ENCODE results near the gene LRRC2. TPM values are rescaled to one million over a fixed set of nuclear protein-coding genes. Genes with fewer than 3 reads are reported as not detected.
"Not testable (repeated sequence)": the region's sequence is repeated elsewhere in the genome, so short reads cannot be mapped to it uniquely, and the experiment has no call there.

The LRRC2 gene
- total RNA-seq, 8 experiments from 2014 or later: 0.05 to 3.7 (median 0.60) TPM

DNA sequence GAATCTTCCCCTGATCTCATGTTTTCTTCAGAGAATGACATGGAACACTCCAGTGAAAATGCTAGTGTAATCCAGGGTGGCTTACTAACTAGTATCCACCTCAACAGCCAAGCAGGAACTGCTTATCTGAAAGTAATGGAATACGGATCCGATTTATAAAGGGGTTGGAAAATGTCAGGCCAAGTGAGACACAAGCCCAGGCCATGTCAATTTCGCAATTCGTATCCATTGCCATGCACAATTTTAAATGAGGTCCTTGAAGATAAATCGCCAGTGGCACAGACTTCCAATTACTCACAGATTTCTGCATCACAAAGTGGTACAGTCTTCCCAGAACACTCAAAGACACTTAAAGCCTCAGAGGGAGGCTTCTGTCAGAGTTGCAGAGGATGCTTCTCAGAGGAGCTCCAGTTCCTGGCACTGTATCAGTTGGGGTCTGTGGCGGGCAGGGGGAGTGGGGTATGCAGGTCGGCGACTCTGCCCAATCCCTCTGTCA is 29.8 kb upstream of the LRRC2 start:
- peak in 2 of 8 experiments; percentile 63 to 76 for ATAC-seq (replicated peaks in 6 of 8)
- Histone ChIP-seq H3K4me3 (no peak overlapping the region), H3K4me1 (replicated peaks in 1 of 2) (peaks cover 8 to 11% of the 10 kb centered on the region in 2 donors), H3K27ac (no peak overlapping the region)
- WGBS, 10 experiments: 0 to 81% (median 47%) methylated on average over 2 to 8 of the region's 8 CpGs; no CpG with 5 or more reads in 3 of the 10 experiments
- in situ Hi-C loops (cut with MboI; ENCODE audit: low pct_unique_long_range_greater_than_20kb in 2 of 9, low sequenced_read_pairs in 9 of 9, unreplicated experiment in 9 of 9): no loop called here

DNA sequence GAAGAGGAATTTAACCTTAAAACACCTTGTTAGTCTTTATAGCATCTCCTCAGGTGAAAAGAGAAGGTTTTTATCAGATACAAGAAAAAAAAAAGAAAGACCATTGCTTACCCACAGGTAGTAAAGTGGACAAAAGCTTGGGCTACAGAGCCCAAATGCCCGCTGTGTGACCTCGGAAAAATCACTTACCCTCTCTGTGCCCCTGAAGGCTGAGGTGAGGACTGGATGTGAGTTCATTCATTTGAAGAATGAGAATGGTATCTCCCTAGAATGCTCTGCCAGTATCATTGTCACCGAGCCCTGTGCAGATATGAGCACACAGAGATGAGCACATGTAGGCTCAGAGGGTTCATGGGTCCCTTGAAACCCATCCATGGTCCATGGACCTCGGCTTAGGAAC is 28.6 kb upstream of the LRRC2 start:
- no peak for ATAC-seq (replicated peaks in 6 of 8)
- H3K4me3 ChIP-seq: no peak overlapping the region
- WGBS, 10 experiments: 89 to 100% (median 100%) methylated on average over 1 to 4 of the region's 4 CpGs; no CpG with 5 or more reads in 4 of the 10 experiments
- no peak overlapping the region for H3K27ac ChIP-seq
- peaks cover 6 to 7% of the 10 kb centered on the region in 2 donors for H3K4me1 ChIP-seq (replicated peaks in 1 of 2)
- in situ Hi-C loops (cut with MboI; ENCODE audit: low pct_unique_long_range_greater_than_20kb in 2 of 9, low sequenced_read_pairs in 9 of 9, unreplicated experiment in 9 of 9): no loop called here

DNA sequence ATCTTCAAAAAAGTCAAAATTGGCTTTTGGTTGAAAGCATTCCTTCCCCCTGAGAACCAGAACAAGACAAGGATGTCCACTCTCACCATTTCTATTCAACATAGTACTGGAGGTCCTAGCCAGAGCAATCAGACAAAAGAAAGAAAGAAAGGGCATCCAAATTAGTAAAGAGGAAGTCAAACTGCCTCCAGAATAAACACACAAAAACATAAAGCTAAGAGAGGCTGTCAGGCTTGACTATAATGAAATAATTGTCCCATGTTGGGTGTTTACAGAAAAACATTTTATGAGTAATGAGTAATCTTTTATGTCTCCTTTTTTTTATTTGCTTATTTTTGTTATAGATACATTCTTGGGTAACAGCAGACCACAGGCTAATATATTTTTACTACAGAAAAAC is 27.9 kb upstream of the LRRC2 start:
- Histone ChIP-seq H3K27ac (no peak overlapping the region), H3K4me3 (no peak overlapping the region), H3K4me1 (replicated peaks in 1 of 2) (peaks cover 0 to 1% of the 10 kb centered on the region in 2 donors)
- in situ Hi-C loops (cut with MboI; ENCODE audit: low pct_unique_long_range_greater_than_20kb in 2 of 9, low sequenced_read_pairs in 9 of 9, unreplicated experiment in 9 of 9): no loop called here
- ATAC-seq (replicated peaks in 6 of 8): no peak

DNA sequence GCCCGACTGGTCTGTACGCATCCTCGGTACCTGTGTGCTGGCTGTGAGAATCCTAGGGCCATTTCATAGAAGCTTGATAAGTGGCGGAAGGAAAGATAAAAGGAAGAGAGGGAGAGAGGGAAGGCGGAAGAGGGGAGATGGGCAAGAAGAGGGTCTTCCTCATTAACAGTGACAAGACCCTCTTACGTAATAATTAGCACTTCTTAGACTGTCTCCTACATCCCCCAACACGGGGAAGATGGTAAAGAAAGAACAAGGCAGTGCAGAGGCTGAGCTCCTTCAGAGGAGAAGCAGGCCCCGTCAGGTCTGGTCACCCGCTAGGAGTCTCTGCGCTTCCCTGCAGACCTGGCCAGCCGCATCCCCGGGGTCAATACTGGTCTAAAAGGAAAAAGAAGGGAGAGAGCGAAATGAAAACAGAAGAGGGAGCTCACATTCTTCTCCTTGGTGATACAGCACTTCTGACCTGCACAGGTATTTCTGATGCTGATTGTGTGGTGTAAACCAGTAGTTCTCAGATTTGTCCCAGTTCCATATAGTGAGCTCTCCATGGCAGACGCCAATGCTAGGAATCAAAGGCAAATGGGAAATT is 27.3 kb upstream of the LRRC2 start:
- WGBS, 10 experiments: 17 to 100% (median 86%) methylated on average over 1 to 13 of the region's 14 CpGs; no CpG with 5 or more reads in 2 of the 10 experiments
- no peak for ATAC-seq (replicated peaks in 6 of 8)
- in situ Hi-C loops (cut with MboI; ENCODE audit: low pct_unique_long_range_greater_than_20kb in 2 of 9, low sequenced_read_pairs in 9 of 9, unreplicated experiment in 9 of 9): no loop called here
- no peak overlapping the region for H3K27ac ChIP-seq
- H3K4me3 ChIP-seq: no peak overlapping the region
- no peaks in the 10 kb centered on the region for H3K4me1 ChIP-seq (replicated peaks in 1 of 2)

DNA sequence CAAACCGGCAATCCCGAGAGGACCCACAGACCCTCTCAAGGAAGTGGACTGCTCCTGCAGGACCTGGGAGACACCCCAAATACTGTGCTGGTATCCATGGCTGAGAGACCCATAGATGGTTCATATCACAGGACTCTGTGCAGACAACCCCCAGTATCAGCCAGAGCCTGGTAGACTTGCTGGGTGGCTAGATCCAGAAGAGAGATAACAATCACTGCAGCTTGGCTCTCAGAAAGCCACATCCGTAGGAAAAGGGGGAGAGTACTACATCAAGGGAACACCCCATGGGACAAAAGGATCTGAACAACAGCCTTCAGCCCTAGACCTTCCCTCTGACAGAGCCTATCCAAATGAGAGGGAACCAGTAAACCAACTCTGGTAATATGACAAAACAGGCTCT is 21.2 kb upstream of the LRRC2 start:
- ATAC-seq (replicated peaks in 6 of 8); H3K4me1 ChIP-seq (replicated peaks in 1 of 2); H3K27ac ChIP-seq; H3K4me3 ChIP-seq; in situ Hi-C loops (cut with MboI; ENCODE audit: low pct_unique_long_range_greater_than_20kb in 2 of 9, low sequenced_read_pairs in 9 of 9, unreplicated experiment in 9 of 9): not testable (repeated sequence)
- WGBS, 10 experiments: no CpG with 5 or more reads among the region's 3 CpGs

DNA sequence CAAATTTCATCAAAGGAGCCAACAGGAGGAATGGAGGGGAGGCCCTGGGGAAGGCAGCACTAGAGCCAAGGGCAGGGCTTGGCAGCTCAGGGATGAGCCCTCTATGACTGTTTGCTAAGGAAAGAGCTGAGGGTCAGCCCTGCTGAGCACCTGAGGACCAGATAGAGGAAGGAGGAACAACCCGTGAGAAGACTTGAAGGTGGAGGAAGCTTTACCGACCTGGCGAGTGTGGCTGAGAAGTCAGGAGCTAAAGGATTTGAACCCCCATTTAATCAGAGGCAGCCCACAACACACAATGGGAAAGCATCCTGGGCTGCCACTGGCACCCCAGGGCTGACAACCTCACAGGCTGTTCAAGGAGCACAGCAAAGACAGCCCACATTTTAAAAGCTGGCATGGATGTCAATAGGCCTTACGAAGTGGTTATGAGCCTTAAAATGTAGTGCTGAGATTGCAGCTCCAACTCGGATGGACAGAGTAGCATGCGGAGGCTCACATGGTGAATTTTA is 20.7 kb upstream of the LRRC2 start:
- H3K4me1 ChIP-seq (replicated peaks in 1 of 2): peaks cover 0 to 10% of the 10 kb centered on the region in 2 donors
- WGBS, 10 experiments: 60 to 100% (median 84%) methylated on average over 1 to 6 of the region's 6 CpGs; no CpG with 5 or more reads in 1 of the 10 experiments

DNA sequence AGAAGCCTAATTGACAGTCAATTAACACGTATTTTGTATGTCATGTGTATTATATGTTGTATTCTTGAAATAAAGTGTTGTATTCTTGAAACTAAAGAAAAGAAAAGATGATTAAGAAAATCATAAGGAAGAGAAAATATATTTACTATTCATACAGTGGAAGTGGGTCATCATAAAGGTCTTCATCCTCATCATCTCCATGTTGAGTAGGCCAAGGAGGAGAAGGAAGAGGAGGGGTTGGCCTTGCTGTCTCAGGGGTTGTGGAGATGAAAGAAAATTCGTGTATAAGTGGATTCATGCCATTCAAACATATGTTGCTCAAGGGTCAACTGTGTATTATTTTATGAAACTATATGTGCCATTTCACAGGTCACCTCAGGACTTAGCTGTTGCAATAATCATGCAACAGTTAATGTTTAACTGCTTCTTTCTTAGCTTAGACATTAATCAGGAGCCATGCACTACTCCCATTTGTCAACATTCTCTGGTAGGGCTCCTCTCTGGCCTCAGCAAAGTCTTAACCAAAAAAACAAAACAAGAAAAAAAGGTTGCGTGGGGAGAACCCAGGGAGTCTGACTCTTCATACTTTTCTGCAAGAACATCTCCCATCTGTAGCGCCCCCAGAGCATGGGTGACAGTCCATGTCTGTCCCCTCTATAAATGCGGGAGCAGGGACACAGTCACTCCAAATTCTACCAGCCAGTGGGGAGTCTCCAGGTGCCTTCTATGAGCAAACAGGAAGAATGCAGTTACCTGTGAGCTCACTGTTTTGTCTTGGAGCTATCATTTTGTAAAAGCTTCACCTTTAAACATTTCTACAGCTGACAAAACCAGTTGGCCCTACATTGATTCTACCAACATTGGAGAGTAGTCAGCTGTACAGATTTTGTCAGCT is 19.9 kb upstream of the LRRC2 start:
- Histone ChIP-seq H3K27ac (peak overlapping the region in 1 of 2 donors; percentile 25), H3K4me3 (no peak overlapping the region), H3K4me1 (replicated peaks in 1 of 2) (peaks cover 0 to 10% of the 10 kb centered on the region in 2 donors)
- WGBS, 10 experiments: 43 to 88% (median 64%) methylated on average over 1 to 5 of the region's 5 CpGs
- no peak for ATAC-seq (replicated peaks in 6 of 8)
- in situ Hi-C loops (cut with MboI; ENCODE audit: low pct_unique_long_range_greater_than_20kb in 2 of 9, low sequenced_read_pairs in 9 of 9, unreplicated experiment in 9 of 9): no loop called here

More for the DNA sequence above, 20.7 kb upstream of the LRRC2 start:
- no peak overlapping the region for H3K27ac ChIP-seq
- H3K4me3 ChIP-seq: no peak overlapping the region
- ATAC-seq (replicated peaks in 6 of 8): no peak
- in situ Hi-C loops (cut with MboI; ENCODE audit: low pct_unique_long_range_greater_than_20kb in 2 of 9, low sequenced_read_pairs in 9 of 9, unreplicated experiment in 9 of 9): no loop called here

DNA sequence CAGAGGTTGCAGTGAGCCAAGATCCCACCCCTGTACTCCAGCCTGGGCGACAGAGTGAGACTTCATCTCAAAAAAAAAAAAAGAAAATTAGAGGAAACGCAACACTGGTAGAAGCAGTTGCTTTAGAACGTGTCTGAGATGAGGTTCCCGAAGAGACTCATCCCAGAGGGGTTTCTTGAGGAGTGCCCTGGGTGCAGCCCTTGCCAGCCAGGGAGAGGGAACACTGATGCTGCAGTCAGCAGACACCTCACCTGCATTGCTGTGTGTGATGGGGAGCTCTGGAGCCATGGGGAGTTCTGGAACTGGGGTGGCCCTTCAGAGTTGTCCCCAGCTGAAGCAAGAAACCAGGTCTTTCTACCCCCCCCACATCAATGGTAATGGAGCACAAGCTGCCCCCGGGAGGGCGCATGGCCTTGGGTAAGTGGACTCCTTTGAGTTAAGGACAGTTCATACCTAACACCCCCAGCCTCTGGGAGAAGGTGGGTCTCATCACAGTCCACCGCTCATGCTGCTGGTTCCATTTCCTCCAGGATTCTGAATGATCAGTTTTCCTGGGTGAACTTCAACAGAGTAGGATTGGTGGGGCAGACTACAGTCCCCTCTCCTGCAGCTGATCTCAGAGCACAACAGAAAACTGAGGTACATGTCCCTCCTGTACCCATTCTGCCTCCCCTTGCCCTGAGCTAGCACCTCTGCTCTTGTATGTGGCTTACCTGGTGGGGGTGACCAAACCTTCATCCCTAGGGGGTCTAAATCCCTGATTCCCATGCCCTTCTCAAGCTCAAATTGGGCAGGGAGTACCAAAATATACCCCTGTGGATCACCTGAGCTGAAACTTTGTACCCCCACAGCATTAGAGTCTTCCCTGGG is 18.7 kb upstream of the LRRC2 start:
- in situ Hi-C loops (cut with MboI; ENCODE audit: low pct_unique_long_range_greater_than_20kb in 2 of 9, low sequenced_read_pairs in 9 of 9, unreplicated experiment in 9 of 9): no loop called here
- peaks cover 0 to 10% of the 10 kb centered on the region in 2 donors for H3K4me1 ChIP-seq (replicated peaks in 1 of 2)
- no peak overlapping the region for H3K4me3 ChIP-seq
- 67 to 91% (median 80%) methylated on average over 3 to 5 of the region's 7 CpGs; no CpG with 5 or more reads in 5 of the 10 experiments for WGBS, 10 experiments
- no peak for ATAC-seq (replicated peaks in 6 of 8)
- H3K27ac ChIP-seq: no peak overlapping the region

DNA sequence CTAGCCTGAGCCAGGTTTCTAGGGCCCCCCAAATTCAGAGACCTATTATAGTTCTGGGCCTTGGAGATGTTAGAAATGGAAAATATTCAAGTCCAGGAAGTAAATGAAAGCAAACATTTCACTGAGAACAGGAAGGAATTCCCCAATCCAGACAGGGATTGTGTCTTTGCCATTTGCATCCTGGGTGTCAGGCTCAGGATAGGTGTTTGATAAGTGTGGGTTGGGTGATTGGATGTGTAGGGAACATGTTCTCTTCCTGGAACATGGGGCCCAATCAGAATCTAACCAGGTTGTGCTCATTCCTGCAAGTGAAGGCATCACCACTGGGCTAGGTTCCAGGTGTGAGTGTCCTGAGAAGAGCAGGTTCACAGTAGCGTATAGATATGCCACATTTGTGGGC is 14.6 kb upstream of the LRRC2 start:
- Histone ChIP-seq H3K27ac (no peak overlapping the region), H3K4me3 (no peak overlapping the region), H3K4me1 (replicated peaks in 1 of 2) (peaks cover 0 to 5% of the 10 kb centered on the region in 2 donors)
- 100% methylated on average over 1 of the region's 1 CpG; no CpG with 5 or more reads in 9 of the 10 experiments for WGBS, 10 experiments
- in situ Hi-C loops (cut with MboI; ENCODE audit: low pct_unique_long_range_greater_than_20kb in 2 of 9, low sequenced_read_pairs in 9 of 9, unreplicated experiment in 9 of 9): no loop called here
- no peak for ATAC-seq (replicated peaks in 6 of 8)

DNA sequence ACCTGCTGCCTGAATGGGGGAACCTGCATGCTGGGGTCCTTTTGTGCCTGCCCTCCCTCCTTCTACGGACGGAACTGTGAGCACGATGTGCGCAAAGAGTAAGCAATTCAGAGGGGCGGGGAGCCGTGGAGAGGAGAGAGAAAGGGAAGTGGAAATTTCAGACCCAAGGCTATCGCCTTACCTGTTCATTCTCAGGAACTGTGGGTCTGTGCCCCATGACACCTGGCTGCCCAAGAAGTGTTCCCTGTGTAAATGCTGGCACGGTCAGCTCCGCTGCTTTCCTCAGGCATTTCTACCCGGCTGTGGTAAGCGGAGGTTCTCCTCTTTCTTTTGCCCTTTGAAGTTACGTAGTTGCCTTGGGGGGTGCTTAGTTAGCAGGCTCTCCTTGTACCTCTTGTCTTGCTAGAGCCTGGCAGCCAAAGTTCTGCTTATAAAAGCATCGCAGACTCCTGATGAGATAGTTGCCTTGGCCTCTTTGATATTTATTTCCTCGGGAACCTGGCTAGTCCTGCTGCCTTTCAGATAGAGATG is 13.7 kb upstream of the LRRC2 start:
- no peak overlapping the region for H3K4me3 ChIP-seq
- 39 to 84% (median 67%) methylated on average over 1 to 8 of the region's 14 CpGs; no CpG with 5 or more reads in 3 of the 10 experiments for WGBS, 10 experiments
- peaks cover 0 to 5% of the 10 kb centered on the region in 2 donors for H3K4me1 ChIP-seq (replicated peaks in 1 of 2)
- in situ Hi-C loops (cut with MboI; ENCODE audit: low pct_unique_long_range_greater_than_20kb in 2 of 9, low sequenced_read_pairs in 9 of 9, unreplicated experiment in 9 of 9): no loop called here
- no peak overlapping the region for H3K27ac ChIP-seq
- no peak for ATAC-seq (replicated peaks in 6 of 8)

DNA sequence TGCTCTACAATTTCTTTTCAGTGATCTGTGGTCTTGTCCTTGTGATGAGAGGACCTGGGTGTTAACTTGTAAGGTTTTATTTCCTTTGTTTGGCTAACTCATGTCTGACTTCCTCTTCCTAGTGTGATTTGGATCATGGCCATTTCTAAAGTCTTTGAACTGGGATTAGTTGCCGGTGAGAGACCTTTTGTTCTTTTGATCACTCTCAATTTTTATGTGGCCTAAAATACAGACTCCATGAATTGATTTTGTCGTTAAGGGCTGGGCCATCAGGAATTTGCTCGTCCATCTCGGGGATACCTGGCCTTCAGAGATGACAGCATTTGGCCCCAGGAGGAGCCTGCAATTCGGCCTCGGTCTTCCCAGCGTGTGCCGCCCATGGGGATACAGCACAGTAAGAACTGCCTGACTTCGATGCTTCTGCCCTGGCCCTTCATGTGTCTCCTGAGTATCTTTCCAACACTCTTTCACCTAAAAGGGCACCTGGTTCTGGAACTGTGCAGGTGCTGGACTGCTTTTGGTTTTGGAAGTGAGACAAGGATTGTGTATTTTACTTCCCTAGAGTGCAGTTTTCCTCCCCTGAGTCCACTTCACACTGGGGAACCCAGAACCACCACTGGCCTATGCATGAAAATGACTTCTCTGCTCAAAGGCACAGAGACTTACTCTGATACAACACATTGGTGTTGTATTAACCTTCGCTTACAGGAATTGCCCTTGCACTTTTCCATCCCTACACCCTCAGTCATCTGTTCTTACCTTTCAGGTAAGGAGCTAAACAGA is 13.1 kb upstream of the LRRC2 start:
- no peak overlapping the region for H3K4me3 ChIP-seq
- 28 to 100% (median 42%) methylated on average over 1 to 6 of the region's 10 CpGs for WGBS, 10 experiments
- ATAC-seq (replicated peaks in 6 of 8): no peak

More for the DNA sequence above, 13.1 kb upstream of the LRRC2 start:
- Histone ChIP-seq H3K27ac (no peak overlapping the region), H3K4me1 (replicated peaks in 1 of 2) (peaks cover 0 to 5% of the 10 kb centered on the region in 2 donors)
- in situ Hi-C loops (cut with MboI; ENCODE audit: low pct_unique_long_range_greater_than_20kb in 2 of 9, low sequenced_read_pairs in 9 of 9, unreplicated experiment in 9 of 9): no loop called here
